ENCODE results near the gene CCDC70.

The CCDC70 gene

DNA sequence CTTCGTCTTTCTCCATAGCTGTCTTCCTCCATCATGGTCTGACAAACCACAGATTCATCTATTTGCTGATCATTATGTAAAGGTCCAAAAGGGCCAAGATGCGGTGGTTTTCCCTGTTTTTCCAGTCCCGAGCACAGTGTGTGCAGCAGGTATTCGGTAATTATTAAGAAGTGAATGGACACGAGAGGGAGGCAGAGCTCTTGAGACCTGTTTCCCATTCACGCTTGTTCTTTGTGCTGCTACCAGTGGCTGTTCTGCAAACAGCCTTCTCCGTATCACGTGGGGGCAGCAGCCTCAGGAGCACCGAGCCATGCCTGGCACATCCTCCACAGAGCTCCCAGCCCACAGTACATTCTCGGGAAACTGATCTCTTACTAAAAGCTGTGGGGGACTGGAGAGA, 50.3 kb downstream of the CCDC70 start:
- no peak for DNase-seq

DNA sequence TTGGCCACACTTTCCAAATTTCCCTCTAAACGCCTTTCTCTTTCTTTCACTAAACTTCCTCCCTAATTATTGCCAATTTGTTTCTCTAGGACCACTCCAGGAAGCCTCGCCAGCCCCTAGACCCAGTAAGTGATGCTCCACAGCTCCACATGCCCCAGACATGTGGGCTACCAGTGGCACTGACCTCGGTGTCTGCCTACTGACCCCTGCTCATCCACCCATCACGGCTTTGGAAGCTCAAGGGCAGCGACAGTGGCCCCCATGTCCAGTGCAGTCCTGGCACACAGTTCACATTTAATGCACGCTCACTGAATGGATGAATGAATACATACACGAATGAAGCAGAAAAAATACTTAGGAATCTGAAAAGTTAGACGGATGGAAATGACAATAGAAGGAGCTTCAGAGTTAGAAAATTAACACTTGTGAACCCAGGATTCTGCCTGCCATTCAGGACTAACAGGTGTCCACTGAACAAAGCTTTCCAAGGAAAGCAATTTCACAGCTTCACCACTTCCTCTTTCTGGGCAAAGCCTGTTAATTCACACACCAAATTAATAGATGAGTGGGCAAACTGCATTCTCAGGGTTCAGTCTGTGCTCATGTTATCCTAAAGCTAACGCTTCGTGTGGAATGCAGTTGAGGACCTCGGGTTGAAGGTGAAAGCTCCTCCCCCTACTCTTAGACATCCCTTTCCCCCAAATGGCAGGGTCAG, 50.9 kb downstream of the CCDC70 start:
- DNase-seq: no peak

DNA sequence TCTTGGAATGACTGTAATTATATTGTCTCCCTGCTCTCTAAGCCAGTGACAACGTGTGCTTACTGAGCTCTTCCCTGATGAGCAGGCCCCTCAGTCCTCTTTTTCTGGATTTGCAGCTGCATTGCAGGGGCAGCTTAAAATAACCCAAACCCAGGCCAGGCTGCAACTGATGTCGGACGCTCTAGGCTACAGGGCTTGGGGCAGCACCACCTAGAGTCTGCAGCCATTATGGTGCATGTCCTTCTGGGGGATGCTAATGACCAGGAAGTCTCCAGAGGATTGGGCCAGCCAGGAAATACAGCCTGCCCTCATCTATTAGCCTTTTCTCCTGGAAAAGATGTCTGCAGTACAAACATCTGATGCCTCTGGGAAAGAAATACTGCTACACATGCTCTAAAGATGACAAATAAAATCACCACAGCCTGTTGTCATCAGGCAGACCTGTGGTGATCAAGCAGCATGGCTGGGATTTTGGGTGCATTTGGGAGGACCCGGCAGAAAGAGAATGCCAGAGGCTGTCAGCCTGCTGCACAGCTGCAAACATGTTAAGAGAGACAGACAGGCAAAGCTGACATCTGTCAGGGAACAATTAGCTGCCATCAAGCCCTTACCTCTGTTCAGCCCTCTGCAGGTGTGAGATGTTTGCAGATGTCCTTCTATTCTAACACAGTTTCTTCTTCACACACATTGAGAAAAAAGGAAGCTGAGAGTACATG, 51.8 kb downstream of the CCDC70 start:
- DNase-seq: no peak

DNA sequence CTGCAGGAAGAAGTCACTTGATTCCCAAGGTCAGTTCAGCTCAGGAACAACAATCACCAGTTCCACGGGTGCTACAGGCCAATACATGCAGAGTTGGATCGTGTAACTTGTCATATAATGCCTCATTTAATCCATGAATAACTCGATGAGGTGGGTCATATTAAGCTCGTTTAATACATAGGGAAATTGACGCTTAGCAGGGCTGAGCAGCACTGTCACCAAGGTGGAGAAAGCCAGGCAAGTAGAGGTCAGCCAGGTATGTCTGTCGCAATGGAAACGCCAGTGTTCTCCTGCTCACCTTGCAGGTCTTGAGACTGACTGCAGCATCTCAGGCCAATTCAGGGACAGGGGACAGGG, 52.3 kb downstream of the CCDC70 start:
- no peak for DNase-seq
